ENCODE data around the gene ZDHHC3.

ZDHHC3 gene, protein sequence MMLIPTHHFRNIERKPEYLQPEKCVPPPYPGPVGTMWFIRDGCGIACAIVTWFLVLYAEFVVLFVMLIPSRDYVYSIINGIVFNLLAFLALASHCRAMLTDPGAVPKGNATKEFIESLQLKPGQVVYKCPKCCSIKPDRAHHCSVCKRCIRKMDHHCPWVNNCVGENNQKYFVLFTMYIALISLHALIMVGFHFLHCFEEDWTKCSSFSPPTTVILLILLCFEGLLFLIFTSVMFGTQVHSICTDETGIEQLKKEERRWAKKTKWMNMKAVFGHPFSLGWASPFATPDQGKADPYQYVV

DNA sequence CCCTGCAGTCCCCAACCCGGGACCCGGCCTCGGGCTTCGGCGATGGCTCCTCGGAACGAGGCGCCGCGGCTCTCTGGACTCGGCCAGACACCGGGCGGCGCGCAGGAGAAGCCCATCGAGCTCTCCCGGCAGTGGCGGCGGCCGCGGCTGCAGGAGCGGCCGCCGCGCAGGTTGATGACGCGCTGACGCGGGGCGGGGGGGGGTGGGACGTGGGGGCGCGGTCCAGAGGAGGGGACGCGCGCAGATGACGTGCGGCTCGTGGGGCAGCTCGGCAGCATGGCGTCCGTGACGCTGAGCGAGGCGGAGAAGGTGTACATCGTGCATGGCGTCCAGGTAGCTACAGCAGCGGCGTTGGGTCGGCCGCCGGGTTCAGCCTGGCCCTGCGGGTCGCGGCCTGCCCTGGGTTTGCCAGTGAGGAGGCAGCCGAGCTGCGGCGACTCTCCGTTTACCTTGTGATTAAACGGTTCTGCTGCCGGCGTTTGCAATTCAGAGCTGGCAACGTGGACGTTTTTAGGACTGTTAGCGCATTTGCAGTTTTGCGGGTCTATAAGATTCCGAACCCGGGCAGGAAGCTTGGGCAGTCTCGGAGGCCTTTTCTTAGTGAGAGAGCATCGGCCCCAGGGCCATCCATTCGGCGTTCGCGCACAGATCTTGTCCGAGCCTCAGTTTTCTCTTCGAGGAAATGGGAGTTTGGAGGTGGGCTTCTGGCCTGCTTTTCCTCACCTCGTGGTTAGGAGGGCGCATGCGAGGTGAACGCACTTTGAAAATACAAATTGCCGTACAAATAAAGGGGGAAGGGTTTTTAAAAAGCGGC is at the start of gene ZDHHC3, which contains the start of gene EXOSC7:
TSS of gene ZDHHC3 (minus strand) at position 173 of the 814 bp plus-strand sequence. CDS start 16,738 bp downstream, outside the sequence.
TSS of gene EXOSC7 (plus strand) at position 243 of the 814 bp plus-strand sequence. CDS start at position 277, 34 bp downstream.
- peak; percentile 58 for DNase-seq

DNA sequence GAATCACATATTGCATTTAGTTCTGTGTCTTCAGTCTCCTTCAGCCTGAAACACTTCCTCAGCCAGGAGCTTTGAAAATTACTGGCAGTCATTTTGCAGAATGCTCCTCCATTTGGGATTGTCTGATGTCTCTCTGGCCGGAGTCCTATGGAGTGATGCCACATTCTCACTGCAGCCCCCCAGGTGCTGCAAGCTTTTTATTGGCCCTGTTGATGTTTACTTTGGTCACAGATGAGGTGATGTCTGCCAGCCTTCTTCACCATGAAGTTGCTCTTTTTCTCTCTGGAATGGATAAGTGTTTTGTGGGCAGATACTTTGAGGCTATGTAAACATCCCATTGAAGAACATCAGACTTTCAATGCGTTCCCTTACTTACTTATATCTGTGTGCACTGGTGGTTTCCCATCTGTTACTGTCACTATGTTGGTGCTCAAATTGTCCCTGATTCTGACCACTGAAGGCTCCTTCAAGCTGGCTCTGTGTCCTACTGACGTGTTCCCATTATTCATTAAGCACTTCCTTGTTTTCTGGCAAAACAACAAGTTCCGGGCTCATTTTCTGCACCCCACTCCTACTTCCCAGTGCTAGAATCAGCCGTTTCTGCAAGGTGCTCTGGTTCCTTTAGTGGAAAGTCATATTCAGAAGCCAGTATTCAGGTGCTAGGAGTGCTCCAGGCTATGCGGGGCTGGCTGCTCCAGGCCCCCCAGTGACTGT is 48.7 kb upstream of the ZDHHC3 start:
- no peak for DNase-seq

DNA sequence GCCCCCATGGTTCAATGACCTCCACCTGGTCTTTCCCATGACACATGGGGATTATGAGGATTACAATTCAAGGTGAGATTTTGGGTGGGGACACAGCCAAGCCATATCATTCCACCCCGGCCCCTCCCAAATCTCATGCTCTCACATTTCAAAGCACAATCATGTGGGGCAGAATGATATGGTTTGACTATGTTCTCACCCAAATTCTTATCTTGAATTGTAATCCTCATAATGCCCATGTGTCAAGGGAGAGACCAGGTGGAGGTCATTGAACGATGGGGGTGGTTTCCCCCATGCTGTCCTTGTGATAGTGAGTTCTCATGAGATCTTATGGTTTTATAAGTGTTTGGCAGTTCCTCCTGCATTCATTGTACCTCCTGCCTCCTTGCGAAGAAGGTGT is 47.7 kb upstream of the ZDHHC3 start:
- no peak for DNase-seq

DNA sequence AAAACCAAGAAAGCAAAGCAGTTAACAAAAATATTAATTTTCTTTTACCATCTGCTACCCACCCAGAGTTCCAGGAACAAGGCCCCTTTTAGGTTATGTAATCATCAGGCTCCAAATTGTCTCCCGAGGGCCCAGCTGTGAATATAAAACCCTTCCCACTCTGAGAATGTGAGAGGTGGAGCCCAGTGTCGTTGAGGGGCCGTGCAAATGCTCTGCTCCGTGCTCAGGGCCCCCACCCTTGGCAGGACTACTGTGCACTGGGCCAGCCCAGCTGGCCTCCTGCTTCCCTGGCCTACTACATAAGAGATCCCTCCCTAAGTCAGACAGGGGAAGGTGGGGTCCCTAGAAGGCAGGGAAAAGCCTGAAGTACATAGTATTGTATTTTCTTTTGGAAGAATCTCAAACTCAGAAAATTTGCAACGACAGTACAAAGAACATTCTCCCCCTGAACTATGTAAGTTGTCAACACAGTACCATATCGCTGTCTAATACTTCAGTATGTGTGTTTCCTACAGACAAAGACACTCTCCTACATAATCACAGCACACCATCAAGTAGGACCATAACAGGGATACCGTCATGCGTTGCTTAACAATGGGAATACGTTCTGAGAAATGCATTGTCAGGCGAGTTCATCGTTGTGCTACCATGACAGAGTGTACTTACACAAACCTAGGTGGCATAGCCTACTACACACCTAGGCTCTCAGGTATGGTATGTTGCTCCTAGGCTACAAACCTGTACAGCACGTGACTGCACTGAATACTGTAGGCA is 45.7 kb upstream of the ZDHHC3 start:
- no peak for DNase-seq

DNA sequence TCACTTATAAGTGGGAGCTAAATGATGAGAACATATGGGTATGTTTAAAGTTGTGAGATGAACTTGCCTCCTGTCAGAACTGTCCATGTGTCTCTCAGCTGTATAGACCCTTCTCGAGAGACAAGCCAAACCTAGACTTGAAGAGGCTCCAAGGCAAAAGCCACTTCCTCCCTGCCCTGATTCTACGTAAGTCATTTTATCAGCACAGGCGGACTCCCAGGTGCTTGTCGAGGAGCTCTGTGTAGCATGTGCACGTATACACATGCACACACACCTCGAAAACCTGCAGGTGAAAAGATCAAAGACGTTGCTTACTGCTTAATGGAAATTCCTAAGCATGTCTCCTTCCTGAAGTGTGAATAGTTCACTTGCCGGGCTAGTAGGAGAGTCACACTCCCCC is 44.6 kb upstream of the ZDHHC3 start:
- no peak for DNase-seq

DNA sequence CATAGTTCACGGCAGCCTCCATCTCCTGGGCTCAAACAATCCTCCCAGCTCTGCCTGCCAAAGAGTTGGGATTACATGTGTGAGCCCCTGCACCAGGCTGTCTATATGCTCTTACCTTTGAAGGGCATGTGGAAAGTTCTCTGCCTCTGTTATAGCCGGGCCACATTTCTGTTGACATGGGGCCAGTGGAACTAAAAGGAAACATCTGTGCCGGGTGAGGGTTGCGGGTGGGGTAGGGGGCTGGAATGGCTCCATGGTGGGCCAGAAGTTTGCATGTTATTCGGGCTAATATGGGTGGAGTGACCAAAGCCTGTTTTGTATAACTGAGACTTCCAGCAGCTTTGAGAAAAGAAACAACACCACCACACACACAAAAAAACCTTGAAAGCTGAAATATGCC is 41.8 kb upstream of the ZDHHC3 start:
- no peak for DNase-seq

DNA sequence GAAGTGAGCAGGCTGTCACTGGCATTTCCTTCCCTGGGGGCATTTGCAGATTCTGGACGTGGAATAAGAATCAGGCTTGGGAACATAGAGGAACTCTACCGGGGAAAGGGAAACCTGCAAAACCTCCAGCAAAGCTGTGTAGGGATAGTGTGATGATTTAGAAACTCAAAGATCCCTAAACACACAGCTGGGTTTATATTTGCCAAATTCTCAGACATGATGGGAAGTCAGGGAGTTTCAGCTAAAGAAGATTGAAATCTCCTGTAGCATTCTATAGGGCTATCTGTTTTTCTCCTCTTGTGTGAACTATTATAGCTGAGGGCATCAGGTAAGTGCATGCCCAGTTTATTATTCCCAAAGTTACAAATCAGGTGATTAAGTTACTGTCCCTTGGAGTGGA is 40.9 kb upstream of the ZDHHC3 start:
- no peak for DNase-seq

DNA sequence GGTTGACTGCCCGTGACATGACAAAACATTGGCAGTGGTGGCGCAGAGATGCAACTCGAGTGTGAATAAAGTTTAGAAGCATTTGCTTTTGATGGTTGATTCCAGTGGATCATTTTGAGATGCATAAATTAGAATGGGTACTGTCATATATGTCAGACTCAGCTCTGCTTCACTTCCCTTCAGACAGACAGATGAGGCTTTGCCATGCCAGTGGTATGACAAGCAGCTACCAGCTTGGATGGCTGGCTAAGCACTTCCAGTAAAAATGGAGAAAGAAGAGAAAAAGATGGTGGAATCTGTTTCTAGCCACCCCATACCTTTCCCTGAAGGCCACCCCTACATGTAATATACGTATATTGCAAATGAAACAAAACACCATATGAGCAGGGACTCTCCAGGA is 36.6 kb upstream of the ZDHHC3 start:
- no peak for DNase-seq

DNA sequence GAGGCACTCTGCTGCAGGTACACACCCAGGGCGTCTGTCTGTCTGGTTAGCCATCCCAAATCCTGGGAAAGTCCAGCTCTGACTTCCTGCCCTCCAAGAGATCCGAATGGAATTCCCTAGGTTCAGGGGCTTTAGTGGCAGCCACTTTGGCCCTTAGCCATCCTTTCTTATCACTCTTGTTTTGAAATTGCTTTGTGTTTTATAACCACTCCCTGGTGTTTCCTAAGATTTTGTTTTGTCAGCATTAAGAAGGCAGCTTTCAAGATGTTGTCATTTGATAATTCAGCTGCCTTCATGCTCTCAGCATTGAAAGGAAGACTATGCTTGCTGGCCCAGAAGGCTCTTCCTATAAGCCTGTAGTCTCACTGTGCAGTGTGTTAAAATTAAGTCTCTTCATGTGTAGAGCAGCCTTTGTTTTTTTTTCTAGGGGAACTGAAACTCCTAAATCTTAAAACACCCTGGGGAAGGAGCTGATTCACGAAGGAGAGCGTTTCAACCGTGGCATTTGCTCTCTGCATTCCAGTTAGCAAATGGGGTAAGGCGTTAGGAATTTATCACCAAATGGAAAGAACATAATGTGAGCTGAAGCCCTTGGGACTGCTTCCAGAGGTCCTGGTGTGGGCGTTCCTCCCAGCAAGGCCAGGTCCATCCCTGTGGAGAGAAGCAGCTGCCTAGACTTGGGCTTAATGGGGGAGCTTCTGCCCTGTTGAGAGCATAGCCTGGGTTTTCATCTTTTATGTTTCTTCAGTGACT is 36.0 kb upstream of the ZDHHC3 start:
- DNase-seq: peak; percentile 79

DNA sequence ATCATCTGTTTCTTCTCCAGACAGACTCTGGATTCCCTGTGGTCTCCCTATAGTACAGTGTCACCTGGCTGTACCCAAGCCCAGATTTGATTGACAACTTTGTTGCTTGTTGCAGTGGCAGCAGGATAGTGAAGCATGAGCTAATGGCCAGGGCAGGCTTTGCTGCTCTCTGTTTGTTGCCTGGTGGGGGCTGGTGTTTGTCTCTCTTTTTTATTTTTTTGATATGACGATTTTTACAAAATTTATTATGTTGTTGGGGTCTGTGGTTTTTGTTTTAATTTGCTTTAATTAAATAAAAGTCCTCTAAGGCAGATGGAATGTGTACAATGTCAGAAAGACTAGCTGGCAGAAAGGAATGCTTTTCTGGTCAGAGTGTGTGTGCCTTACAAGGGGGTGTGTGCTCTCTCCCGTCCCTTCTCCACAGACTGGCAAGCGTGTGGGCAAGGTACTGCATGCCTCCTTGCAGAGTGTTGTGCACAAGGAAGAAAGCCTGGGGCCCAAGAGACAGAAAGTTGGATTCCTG is 34.9 kb upstream of the ZDHHC3 start:
- peak; percentile 64 for DNase-seq

DNA sequence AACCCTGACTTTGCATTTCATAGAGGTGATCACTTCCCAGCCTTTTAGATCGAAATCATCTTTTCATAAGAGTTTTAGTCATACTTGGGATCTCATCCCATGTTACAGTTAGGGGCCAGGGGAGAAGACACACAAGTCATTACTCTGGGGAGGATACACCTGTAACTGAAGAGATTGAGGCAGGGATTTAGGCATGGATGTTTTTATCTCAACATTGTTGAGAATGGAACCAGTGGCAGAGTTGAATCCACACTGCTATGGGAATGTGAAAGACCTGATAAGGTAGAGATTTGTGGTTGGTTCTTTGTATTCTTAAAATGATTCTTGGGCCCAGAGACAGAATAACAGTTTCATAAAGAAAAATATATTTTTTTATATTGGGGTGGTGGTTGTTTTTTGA is 33.9 kb upstream of the ZDHHC3 start:
- DNase-seq: no peak

DNA sequence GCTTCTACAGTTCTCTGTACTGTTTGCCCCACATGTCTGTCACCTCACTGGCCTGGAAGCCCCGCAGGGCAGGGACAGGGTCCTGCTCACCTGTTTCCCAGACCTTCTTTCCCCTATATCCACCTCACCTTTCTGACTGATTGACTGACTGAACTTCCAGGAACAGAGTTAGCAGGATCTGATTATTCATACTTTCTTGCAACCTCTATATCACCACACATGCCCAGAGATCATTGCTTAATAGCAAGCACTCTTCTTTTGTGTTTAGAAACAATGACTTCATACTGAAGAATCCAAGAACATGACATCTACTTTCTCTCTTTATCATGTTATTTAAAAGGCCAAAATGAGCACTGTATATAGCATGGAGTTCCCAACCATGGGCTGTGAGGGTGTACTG is 32.1 kb upstream of the ZDHHC3 start:
- peak; percentile 50 for DNase-seq

DNA sequence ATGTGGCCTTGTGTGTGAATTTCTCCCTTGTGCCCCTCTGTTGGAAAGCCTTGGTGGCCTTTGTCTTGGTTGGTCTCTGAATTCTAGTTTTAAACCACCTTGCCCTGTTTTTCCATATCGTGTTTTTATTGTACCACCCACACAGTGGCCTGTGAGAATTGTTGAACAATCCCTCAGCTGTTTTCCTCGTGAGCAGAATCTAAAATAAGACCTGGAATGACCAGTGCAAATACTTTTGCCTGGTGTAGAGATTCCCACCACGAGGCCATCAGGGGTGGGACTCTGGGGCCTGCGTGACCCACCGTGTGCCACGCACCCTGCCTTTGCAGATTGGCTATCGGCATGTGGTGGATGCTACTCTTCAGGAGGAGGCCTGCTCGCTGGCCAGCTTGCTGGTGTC is 31.1 kb upstream of the ZDHHC3 start:
- DNase-seq: no peak

DNA sequence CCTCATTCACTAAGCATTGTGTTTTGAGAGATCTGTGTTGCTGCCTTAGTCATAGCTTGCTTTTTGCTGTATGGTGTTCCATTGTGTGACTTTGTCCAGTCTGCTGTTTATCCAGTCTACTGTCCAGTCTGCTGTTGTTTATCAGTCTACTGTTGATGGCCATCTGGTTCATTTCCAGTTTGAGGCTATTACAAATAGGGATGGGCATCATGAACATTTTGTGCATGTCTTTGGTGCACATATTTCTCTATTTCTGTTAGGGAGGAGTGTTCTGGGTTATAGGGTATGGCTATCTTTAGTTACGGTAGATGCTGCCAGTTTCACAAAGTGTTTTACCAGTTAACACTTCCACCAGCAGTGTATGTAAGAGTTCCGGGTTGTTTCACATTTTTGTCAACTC is 27.9 kb upstream of the ZDHHC3 start:
- no peak for DNase-seq

DNA sequence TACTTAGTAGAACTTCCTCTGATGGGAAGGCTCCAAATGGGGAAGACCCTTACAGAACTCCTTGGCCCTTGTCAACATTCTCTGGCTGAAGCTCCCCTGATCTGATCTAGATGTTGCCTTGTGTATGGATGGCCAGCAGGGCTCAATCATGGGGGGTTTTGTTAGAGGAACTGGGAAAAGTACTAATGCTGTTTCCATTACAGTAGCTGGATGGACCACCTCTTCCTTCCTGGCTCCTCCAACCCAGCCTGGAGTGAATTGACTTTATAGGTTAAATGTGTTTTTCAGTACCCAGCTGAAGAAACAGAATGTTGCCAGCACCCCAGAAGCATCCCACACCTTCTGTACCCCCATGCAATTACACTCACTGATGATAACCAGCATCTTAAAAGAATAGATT is 27.4 kb upstream of the ZDHHC3 start:
- DNase-seq: no peak

DNA sequence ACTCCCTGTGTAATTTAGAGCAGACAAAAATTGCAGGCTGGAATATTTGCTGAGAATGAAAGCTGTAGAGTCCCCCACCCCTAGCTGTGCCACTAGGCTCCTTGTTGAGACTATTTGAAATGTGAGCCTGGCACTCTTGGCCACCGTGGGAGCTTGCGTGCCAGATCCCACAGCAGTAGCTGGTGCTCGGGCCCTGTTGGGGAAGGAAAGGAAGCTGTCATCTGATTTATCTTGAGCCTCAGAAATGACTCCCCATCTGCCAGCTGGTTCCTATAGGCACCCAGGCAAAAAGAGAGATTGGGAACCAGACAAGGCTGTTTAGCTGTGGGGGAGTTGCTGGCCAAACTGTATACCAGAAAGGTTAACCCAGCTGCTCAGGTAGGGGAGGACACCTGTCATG is 26.7 kb upstream of the ZDHHC3 start:
- DNase-seq: no peak

DNA sequence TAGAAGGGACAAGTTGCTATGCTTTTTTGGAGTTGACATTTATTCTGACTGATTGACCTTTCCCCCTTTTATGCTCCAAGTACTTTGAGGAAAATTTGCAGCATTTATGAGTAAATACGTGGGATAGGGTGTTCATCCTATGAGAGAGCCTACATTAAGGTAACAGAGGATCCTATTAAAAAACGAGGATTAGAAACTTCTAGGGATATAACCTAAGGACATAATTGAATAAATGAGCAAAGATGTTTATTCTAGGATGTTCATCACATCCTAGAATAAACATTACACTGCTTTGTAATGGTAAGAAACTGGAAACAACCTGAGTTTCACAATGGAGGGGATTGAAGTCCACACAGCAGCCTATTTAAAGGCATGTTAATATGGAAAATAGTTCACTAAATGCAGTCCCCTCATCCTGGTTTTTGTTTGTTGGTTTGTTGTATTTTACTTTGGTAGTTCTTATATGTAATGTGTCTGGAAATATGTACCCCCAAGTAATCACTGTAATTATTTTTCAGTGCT is 26.2 kb upstream of the ZDHHC3 start:
- DNase-seq: no peak

DNA sequence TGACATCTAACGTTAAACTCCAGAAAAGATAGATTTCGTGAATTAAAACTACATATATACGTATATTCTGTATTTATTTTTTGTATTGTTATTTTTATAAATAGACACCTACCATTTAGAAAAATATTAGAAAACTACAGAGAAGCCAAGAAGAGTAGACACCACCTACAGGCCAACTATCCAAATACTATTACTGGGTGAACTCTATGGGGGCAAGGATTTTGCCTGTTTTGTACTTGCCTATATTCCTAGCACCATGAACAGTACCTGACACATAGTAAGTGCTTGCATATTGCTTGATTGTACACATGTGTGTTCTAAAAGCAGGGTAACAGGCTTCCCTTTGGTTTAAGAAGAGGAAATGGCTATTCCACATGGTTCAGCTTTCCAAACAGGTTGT is 25.8 kb upstream of the ZDHHC3 start:
- DNase-seq: no peak

DNA sequence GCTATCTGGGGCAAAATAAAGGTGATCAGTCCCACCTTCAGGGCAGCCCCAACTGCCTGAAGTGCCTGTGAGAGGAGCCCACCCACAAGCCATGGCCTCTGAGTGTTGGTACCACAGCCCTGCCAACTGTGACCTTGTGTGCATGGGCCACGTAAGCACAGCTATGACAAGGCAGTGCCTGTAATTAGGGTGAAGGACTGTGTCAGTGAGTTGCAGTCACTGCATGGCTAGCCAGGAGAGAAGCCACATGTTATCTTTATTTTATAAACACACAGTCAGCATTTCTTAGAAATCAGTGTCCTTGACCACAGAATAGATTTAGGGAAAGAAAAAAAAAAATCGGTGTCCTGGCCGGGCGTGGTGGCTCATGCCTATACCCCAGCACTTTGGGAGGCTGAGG is 24.8 kb upstream of the ZDHHC3 start:
- no peak for DNase-seq

DNA sequence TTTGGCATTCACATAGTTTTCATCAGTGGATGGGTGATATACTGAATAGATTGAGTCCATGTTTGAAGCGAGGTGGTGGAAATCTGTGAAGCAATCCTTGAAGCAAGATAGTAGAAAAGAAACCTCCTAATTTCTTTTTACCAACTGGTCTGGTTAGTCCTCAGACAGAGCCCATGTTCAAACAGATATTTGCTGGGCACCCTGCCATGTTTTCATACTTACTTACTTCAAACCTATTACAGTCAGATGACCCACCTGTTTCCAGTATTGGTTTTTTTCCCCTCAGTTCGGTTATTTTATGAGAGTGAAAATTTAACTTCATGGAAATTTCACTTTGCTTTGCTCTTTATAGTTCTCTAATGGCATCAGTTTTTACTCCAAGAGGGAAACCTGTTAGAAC is 23.8 kb upstream of the ZDHHC3 start:
- no peak for DNase-seq

DNA sequence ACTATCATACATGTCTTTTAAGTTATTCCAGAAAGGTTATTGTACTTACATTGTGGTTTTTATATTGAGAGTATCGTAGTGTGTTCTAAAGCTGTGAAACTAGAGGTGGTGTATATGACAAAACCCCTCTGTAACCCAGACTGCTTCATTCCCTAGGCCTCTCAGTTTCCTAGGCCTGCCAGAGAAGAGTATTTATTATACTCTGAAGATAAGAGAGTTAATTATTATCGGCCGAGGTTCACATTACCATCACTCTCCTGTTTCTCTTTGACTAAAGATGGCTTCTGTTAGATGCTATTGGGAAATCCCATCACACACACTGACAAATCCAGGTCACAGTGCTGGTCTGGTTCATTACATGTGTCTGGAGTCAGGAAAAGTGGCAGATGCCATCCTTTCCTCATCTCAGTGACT is 20.6 kb upstream of the ZDHHC3 start:
- no peak for DNase-seq

Measured in NCI-H226 (cell line).